Mesenchymal stem cell (in vitro differentiated cells and primary cell): Measurements from ENCODE around the gene ST3GAL4.

Experiments
- DNase-seq: peaks from one replicate; pipeline ENCODE4 v3.0.0-alpha.2; 2013
- H2AFZ ChIP-seq: one replicate; pipeline ENCODE4 v1.6.1; 2013; ENCODE audit warnings: low read depth, mild to moderate bottlenecking, control low read depth, inconsistent platforms, low read length, moderate library complexity
- H2AK5ac ChIP-seq: 2 replicates; pipeline ENCODE4 v1.6.1; 2013; ENCODE audit warnings: low read length, moderate library complexity, mild to moderate bottlenecking, inconsistent platforms; ENCODE audit not compliant: severe bottlenecking
- H2BK120ac ChIP-seq: one replicate; pipeline ENCODE4 v1.6.1; 2013; ENCODE audit warnings: low read depth, mild to moderate bottlenecking, inconsistent platforms, low read length, moderate library complexity
- H2BK12ac ChIP-seq, 2 experiments: one replicate each; pipeline ENCODE4 v1.6.1; 2013; ENCODE audit warnings: inconsistent platforms in 2 of 2, low read length in 2 of 2, mild to moderate bottlenecking in 2 of 2, moderate library complexity in 2 of 2, control low read depth in 1 of 2
- H2BK15ac ChIP-seq: one replicate; pipeline ENCODE4 v1.6.1; 2013; ENCODE audit warnings: mild to moderate bottlenecking, low read depth, inconsistent platforms; ENCODE audit not compliant: poor library complexity, severe bottlenecking
- H2BK5ac ChIP-seq: 2 replicates; pipeline ENCODE4 v1.6.1; 2013; ENCODE audit warnings: low read depth, mild to moderate bottlenecking, low read length, control low read depth, inconsistent platforms; ENCODE audit not compliant: poor library complexity, severe bottlenecking
- H3K14ac ChIP-seq, 2 experiments: one replicate each; pipeline ENCODE4 v1.6.1; 2013; ENCODE audit warnings: inconsistent platforms in 2 of 2, low read length in 2 of 2, control low read depth in 1 of 2, mild to moderate bottlenecking in 1 of 2, moderate library complexity in 1 of 2
- H3K18ac ChIP-seq, 2 experiments: one replicate each; pipeline ENCODE4 v1.6.1; 2013; ENCODE audit warnings: inconsistent platforms in 2 of 2, low read length in 2 of 2, control low read depth in 1 of 2, low read depth in 1 of 2, mild to moderate bottlenecking in 1 of 2
- H3K23ac ChIP-seq, 2 experiments: one replicate each; pipeline ENCODE4 v1.6.1; 2013; ENCODE audit warnings: inconsistent platforms in 2 of 2, low read length in 2 of 2, mild to moderate bottlenecking in 2 of 2, moderate library complexity in 2 of 2, control low read depth in 1 of 2
- H3K27ac ChIP-seq: 2 replicates; pipeline ENCODE4 v1.5.1; 2013; ENCODE audit warnings: mild to moderate bottlenecking, moderate library complexity, low read length, control low read depth, inconsistent platforms; ENCODE audit not compliant: poor library complexity, severe bottlenecking
- H3K27me3 ChIP-seq, 2 experiments: 2 replicates each; pipeline versions ENCODE4 v1.6.1 to v1.7.0; 2013; ENCODE audit warnings: low read length in 2 of 2, mild to moderate bottlenecking in 2 of 2, moderate library complexity in 2 of 2, control low read depth in 1 of 2, inconsistent platforms in 1 of 2; ENCODE audit not compliant: control insufficient read depth in 1 of 2, insufficient read depth in 1 of 2
- H3K36me3 ChIP-seq, 2 experiments: 2 replicates each; pipeline versions ENCODE4 v1.6.1 to v1.7.0; 2013; ENCODE audit warnings: low read length in 2 of 2, control low read depth in 1 of 2, inconsistent platforms in 1 of 2, low read depth in 1 of 2, mild to moderate bottlenecking in 1 of 2; ENCODE audit not compliant: insufficient read depth in 2 of 2, control insufficient read depth in 1 of 2
- H3K4ac ChIP-seq, 2 experiments: one replicate each; pipeline ENCODE4 v1.6.1; 2013; ENCODE audit warnings: inconsistent platforms in 2 of 2, low read length in 2 of 2, mild to moderate bottlenecking in 2 of 2, moderate library complexity in 2 of 2, control low read depth in 1 of 2, low read depth in 1 of 2
- H3K4me1 ChIP-seq: 2 replicates; pipeline ENCODE4 v1.6.1; 2013; ENCODE audit warnings: low read depth, low read length, control low read depth; ENCODE audit not compliant: control insufficient read depth, insufficient read depth
- H3K4me2 ChIP-seq: 2 replicates; pipeline ENCODE4 v1.6.1; 2013; ENCODE audit warnings: low read length, mild to moderate bottlenecking, inconsistent platforms; ENCODE audit not compliant: poor library complexity, severe bottlenecking
- H3K4me3 ChIP-seq, 2 experiments: 2 replicates each; pipeline versions ENCODE4 v1.5.1 to v1.7.0; 2013; ENCODE audit warnings: low read length in 2 of 2, mild to moderate bottlenecking in 2 of 2, control low read depth in 1 of 2, low read depth in 1 of 2; ENCODE audit not compliant: insufficient read depth in 1 of 2
- H3K79me1 ChIP-seq: replicated peaks from 2 replicates; pipeline ENCODE4 v1.6.1; 2013; ENCODE audit warnings: mild to moderate bottlenecking, control low read depth, low read length, inconsistent platforms; ENCODE audit not compliant: poor library complexity, severe bottlenecking
- H3K9ac ChIP-seq: 2 replicates; pipeline ENCODE4 v1.7.0; 2013; ENCODE audit warnings: mild to moderate bottlenecking, low read length, moderate library complexity
- H3K9me3 ChIP-seq: 2 replicates; pipeline ENCODE4 v1.7.0; 2013; ENCODE audit warnings: mild to moderate bottlenecking, low read length; ENCODE audit not compliant: control insufficient read depth
- H4K8ac ChIP-seq: one replicate; pipeline ENCODE4 v1.6.1; 2013; ENCODE audit warnings: inconsistent platforms, mild to moderate bottlenecking, low read length, moderate library complexity
- H4K91ac ChIP-seq: one replicate; pipeline ENCODE4 v1.6.1; 2013; ENCODE audit warnings: mild to moderate bottlenecking, low read length, inconsistent platforms
- WGBS: methylation state at CpG from one replicate; pipeline ENCODE4 v1.1.7; 2013; ENCODE audit warnings: mixed read lengths; 5-methylcytosine and 5-hydroxymethylcytosine counted together

ST3GAL4 gene

DNA sequence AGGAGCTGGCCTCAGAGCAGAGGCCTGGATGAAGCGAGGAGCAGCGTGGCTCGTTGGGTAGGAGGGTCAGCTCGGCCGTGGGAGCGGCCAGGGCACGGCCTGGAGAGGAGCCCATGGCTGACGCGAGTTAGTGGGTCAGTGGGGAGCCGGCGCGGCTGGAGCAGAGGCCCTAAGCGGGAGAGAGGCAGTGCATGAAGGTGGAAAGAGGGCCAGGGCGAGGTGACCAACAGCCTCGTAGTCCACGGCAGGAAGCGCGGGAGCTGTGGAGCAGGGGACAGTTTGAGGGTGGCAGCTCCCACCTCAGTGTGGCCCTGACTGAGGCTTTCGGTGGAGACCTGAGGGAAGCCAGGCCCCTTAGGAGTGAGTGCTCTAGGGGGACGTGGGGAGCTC lies 27.5 kb upstream of the ST3GAL4 start:
- no peak overlapping the region for H2BK15ac ChIP-seq
- H4K91ac ChIP-seq: peak overlapping the region; percentile 12
- peaks cover 8% of the 10 kb centered on the region for H3K79me1 ChIP-seq
- no peak overlapping the region for H4K8ac ChIP-seq
- H3K27ac ChIP-seq: no peak overlapping the region
- no peak overlapping the region for H2AK5ac ChIP-seq
- no peak overlapping the region for H2BK120ac ChIP-seq
- H3K18ac ChIP-seq: no peak overlapping the region
- H2BK5ac ChIP-seq: no peak overlapping the region
- no peaks in the 10 kb centered on the region for H3K27me3 ChIP-seq
- H3K4me2 ChIP-seq: no peak overlapping the region
- WGBS: 94% methylated on average over 20 of the region's 20 CpGs
- no peaks in the 10 kb centered on the region for H3K9me3 ChIP-seq
- no peak overlapping the region for H2AFZ ChIP-seq
- H3K4ac ChIP-seq: no peak overlapping the region
- peaks cover 0 to 9% of the 10 kb centered on the region in 2 experiments for H3K36me3 ChIP-seq
- H2BK12ac ChIP-seq: peak overlapping the region in 1 of 2 experiments; percentile 6
- DNase-seq: no peak
- H3K4me3 ChIP-seq: no peak overlapping the region
- H3K23ac ChIP-seq: no peak overlapping the region
- H3K4me1 ChIP-seq: peaks cover 5% of the 10 kb centered on the region
- no peak overlapping the region for H3K14ac ChIP-seq
- no peak overlapping the region for H3K9ac ChIP-seq

DNA sequence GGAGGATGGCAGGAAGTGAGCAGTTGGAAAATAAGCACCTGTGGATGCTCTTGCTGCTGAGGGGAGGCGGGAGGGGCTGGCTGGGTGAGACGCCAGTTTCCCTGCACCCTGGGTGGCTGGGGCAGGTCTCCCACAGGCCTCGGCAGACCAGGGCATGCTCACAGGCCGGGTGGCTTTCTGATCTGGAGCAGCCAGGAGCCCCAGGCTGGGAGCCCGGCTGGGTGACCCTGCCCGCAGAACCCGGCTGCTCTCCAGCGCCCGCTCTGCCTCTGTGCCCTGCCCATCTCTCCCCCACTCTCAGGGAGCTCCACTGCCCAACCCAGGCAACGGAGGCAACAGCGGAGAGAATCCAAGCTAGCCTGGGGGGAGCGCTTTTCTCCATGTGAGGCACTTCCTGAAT lies 27.0 kb upstream of the ST3GAL4 start:
- H3K4me1 ChIP-seq: peaks cover 5% of the 10 kb centered on the region
- H2BK120ac ChIP-seq: no peak overlapping the region
- no peak overlapping the region for H3K4me3 ChIP-seq
- no peak overlapping the region for H2AFZ ChIP-seq
- no peak overlapping the region for H3K4me2 ChIP-seq
- no peak overlapping the region for H3K27ac ChIP-seq
- no peak overlapping the region for H2AK5ac ChIP-seq
- H2BK12ac ChIP-seq: no peak overlapping the region
- no peak overlapping the region for H3K9ac ChIP-seq
- H4K91ac ChIP-seq: no peak overlapping the region
- 97% methylated on average over 12 of the region's 12 CpGs for WGBS
- no peak overlapping the region for H4K8ac ChIP-seq
- H3K9me3 ChIP-seq: no peaks in the 10 kb centered on the region
- H3K79me1 ChIP-seq: peaks cover 8% of the 10 kb centered on the region
- DNase-seq: no peak
- no peak overlapping the region for H3K14ac ChIP-seq
- H3K18ac ChIP-seq: no peak overlapping the region
- H3K4ac ChIP-seq: no peak overlapping the region
- H3K36me3 ChIP-seq: peaks cover 0 to 11% of the 10 kb centered on the region in 2 experiments
- H3K27me3 ChIP-seq: no peaks in the 10 kb centered on the region
- peak overlapping the region; percentile 12 for H2BK15ac ChIP-seq
- no peak overlapping the region for H3K23ac ChIP-seq
- H2BK5ac ChIP-seq: no peak overlapping the region

DNA sequence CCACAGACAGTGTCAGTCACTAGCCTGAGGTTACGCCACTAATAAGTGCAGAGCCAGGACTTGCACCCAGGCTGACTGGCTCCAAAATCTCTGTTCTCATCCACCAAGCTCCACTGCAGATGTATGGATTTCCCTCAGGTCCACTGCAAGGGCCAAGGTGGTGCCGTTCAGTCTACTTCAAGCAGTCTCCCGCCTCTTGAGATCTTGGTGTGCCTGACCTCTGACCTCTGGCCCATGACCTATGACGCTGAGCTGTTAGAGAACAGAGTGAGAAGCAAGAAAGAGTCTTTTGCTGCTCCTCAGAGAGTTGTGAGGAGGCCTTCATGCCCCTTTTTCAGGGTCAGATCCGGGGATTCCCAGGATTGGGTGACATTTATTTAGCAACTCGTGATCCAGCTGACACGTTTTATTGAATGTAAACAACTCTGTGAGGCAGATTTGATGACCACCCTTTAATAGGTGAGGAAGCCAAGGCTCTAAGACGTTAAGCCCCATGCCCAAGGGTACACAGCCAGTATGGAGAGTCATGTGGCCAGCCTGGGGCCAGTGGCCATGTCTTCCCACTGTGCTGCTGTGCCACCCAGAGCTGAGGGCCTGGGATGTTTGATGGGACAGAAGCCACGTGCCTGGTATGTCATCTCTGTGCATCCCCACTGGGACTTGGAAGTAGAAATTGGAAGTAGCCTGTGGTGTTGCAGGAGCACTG lies 26.4 kb upstream of the ST3GAL4 start:
- no peak for DNase-seq
- H2BK15ac ChIP-seq: no peak overlapping the region
- H3K27ac ChIP-seq: no peak overlapping the region
- H3K79me1 ChIP-seq: peaks cover 8% of the 10 kb centered on the region
- no peak overlapping the region for H3K4me3 ChIP-seq
- H3K18ac ChIP-seq: peak overlapping the region; percentile 3 to 47
- no peak overlapping the region for H3K9ac ChIP-seq
- H2BK12ac ChIP-seq: no peak overlapping the region
- peaks cover 0 to 12% of the 10 kb centered on the region in 2 experiments for H3K36me3 ChIP-seq
- H3K4me2 ChIP-seq: no peak overlapping the region
- no peaks in the 10 kb centered on the region for H3K27me3 ChIP-seq
- H3K23ac ChIP-seq: no peak overlapping the region
- no peak overlapping the region for H2AK5ac ChIP-seq
- peaks cover 5% of the 10 kb centered on the region for H3K4me1 ChIP-seq
- H2BK120ac ChIP-seq: no peak overlapping the region
- H2BK5ac ChIP-seq: no peak overlapping the region
- peak overlapping the region; percentile 62 for H4K91ac ChIP-seq
- H3K9me3 ChIP-seq: no peaks in the 10 kb centered on the region
- 59% methylated on average over 9 of the region's 9 CpGs for WGBS
- H3K14ac ChIP-seq: no peak overlapping the region
- H3K4ac ChIP-seq: no peak overlapping the region
- no peak overlapping the region for H2AFZ ChIP-seq
- peak overlapping the region; percentile 27 for H4K8ac ChIP-seq

DNA sequence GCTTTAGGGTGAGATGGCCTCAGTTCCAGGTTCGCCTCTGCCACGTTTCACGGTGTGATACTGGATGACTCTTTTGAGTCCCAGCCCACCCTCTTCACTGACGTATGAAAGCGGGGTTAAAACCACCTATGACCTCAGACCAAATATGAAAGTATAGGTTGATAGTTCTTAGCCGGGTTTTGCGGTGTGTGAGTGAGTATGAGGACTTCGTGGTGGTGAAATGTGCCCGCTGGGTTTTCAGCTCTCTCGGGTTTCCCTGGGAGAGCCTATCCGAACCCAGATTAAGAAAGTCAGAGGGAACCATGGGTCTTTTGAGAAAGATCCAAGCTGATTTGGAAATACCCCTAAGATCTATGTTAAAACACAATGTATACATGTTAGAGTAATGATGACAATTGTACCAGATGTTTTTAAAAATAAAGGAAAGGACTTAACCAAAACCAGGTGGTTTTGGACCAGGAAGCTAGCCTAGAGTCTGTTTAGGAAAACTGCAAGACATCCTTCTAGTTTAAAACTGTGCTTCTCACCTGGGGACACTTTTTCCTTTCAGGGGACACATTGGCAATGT lies 25.8 kb upstream of the ST3GAL4 start:
- no peak overlapping the region for H3K27ac ChIP-seq
- peaks cover 0 to 12% of the 10 kb centered on the region in 2 experiments for H3K36me3 ChIP-seq
- DNase-seq: no peak
- no peaks in the 10 kb centered on the region for H3K9me3 ChIP-seq
- no peak overlapping the region for H4K8ac ChIP-seq
- peaks cover 8% of the 10 kb centered on the region for H3K79me1 ChIP-seq
- H3K9ac ChIP-seq: no peak overlapping the region
- H2AK5ac ChIP-seq: no peak overlapping the region
- H4K91ac ChIP-seq: no peak overlapping the region
- no peak overlapping the region for H2BK120ac ChIP-seq
- no peak overlapping the region for H3K4me3 ChIP-seq
- peak overlapping the region; percentile 3 to 47 for H3K18ac ChIP-seq
- H2BK15ac ChIP-seq: no peak overlapping the region
- no peak overlapping the region for H2BK5ac ChIP-seq
- no peak overlapping the region for H2BK12ac ChIP-seq
- H3K4me2 ChIP-seq: no peak overlapping the region
- H3K23ac ChIP-seq: no peak overlapping the region
- over 99% methylated on average over 10 of the region's 11 CpGs for WGBS
- H3K4ac ChIP-seq: no peak overlapping the region
- H3K14ac ChIP-seq: no peak overlapping the region
- H3K4me1 ChIP-seq: peaks cover 5% of the 10 kb centered on the region
- no peak overlapping the region for H2AFZ ChIP-seq
- no peaks in the 10 kb centered on the region for H3K27me3 ChIP-seq
